Duodenal mucosa (tissue), 2 donors: Measurements from ENCODE around the gene PLA2G2E.

ENCODE experiments used
- H3K27ac ChIP-seq: one replicate; pipeline ENCODE4 v1.7.0; 2013; ENCODE audit warnings: low read depth, low read length
- H3K27me3 ChIP-seq, 2 donors: one replicate each; pipeline ENCODE4 v1.7.0; 2013; ENCODE audit warnings: low read length in 2 of 2, control low read depth in 1 of 2; ENCODE audit not compliant: insufficient read depth in 2 of 2, control insufficient read depth in 1 of 2
- H3K36me3 ChIP-seq, 2 donors: one replicate each; pipeline ENCODE4 v1.7.0; 2013; ENCODE audit warnings: low read length in 2 of 2, control low read depth in 1 of 2; ENCODE audit not compliant: insufficient read depth in 2 of 2, control insufficient read depth in 1 of 2
- H3K4me1 ChIP-seq, 2 donors: one replicate each; pipeline ENCODE4 v1.7.0; 2013; ENCODE audit warnings: low read length in 2 of 2, control low read depth in 1 of 2; ENCODE audit not compliant: insufficient read depth in 2 of 2, control insufficient read depth in 1 of 2
- H3K4me3 ChIP-seq, 2 donors: one replicate each; pipeline ENCODE4 v1.7.0; 2013; ENCODE audit warnings: low read length in 2 of 2, low read depth in 1 of 2
- H3K9ac ChIP-seq, 2 donors: one replicate each; pipeline ENCODE4 v1.7.0; 2013; ENCODE audit warnings: low read length in 2 of 2, low read depth in 1 of 2
- H3K9me3 ChIP-seq, 2 donors: one replicate each; pipeline ENCODE4 v1.7.0; 2013; ENCODE audit warnings: low read length in 2 of 2, control low read depth in 1 of 2; ENCODE audit not compliant: control insufficient read depth in 1 of 2

Gene PLA2G2E

GRCh38 chr1:19923137-19923952, at the start of gene PLA2G2E:
Gene PLA2G2E, minus strand, starts transcription at chr1:19923617. Its CDS starts 58 bp downstream, at chr1:19923559.
- Histone ChIP-seq H3K27me3 (no peaks in the 10 kb centered on the region), H3K9ac (no peak within 1 kb of the TSS), H3K4me1 (peaks cover 9% of the 10 kb centered on the region in 2 donors), H3K4me3 (no peak within 1 kb of the TSS), H3K27ac (no peak within 1 kb of the TSS), H3K36me3 (no peaks in the 10 kb centered on the region), H3K9me3 (no peaks in the 10 kb centered on the region)

GRCh38 chr1:19971664-19972063, 48.2 kb upstream of the PLA2G2E start:
- no peak overlapping the region for H3K4me3 ChIP-seq
- H3K4me1 ChIP-seq: peaks cover 0 to 8% of the 10 kb centered on the region in 2 donors
- H3K36me3 ChIP-seq: no peaks in the 10 kb centered on the region
- H3K9me3 ChIP-seq: no peaks in the 10 kb centered on the region
- no peaks in the 10 kb centered on the region for H3K27me3 ChIP-seq
- H3K27ac ChIP-seq: no peak overlapping the region
- H3K9ac ChIP-seq: no peak overlapping the region

- Histone ChIP-seq H3K9me3 (no peaks in the 10 kb centered on the region), H3K27ac (no peak overlapping the region), H3K4me1 (peaks cover 0 to 3% of the 10 kb centered on the region in 2 donors), H3K27me3 (no peaks in the 10 kb centered on the region), H3K4me3 (no peak overlapping the region), H3K9ac (no peak overlapping the region), H3K36me3 (no peaks in the 10 kb centered on the region)
These were observed 46.7 kb upstream of the PLA2G2E start for GRCh38 chr1:19969898-19970660.

- Histone ChIP-seq H3K27me3 (no peaks in the 10 kb centered on the region), H3K4me3 (no peak overlapping the region), H3K27ac (no peak overlapping the region), H3K4me1 (no peaks in the 10 kb centered on the region), H3K36me3 (no peaks in the 10 kb centered on the region), H3K9ac (no peak overlapping the region), H3K9me3 (no peaks in the 10 kb centered on the region)
These were observed 44.4 kb upstream of the PLA2G2E start for GRCh38 chr1:19967808-19968207.

GRCh38 chr1:19964542-19964941, 41.1 kb upstream of the PLA2G2E start:
- Histone ChIP-seq H3K9me3 (no peaks in the 10 kb centered on the region), H3K4me1 (no peaks in the 10 kb centered on the region), H3K9ac (no peak overlapping the region), H3K27me3 (no peaks in the 10 kb centered on the region), H3K27ac (no peak overlapping the region), H3K4me3 (no peak overlapping the region), H3K36me3 (no peaks in the 10 kb centered on the region)

GRCh38 chr1:19963636-19964035, 40.2 kb upstream of the PLA2G2E start:
- Histone ChIP-seq H3K27me3 (no peaks in the 10 kb centered on the region), H3K9ac (no peak overlapping the region), H3K9me3 (no peaks in the 10 kb centered on the region)

GRCh38 chr1:19960591-19960990, 37.2 kb upstream of the PLA2G2E start:
- Histone ChIP-seq H3K27me3 (no peaks in the 10 kb centered on the region), H3K4me1 (no peaks in the 10 kb centered on the region), H3K27ac (no peak overlapping the region), H3K36me3 (no peaks in the 10 kb centered on the region), H3K4me3 (no peak overlapping the region), H3K9ac (no peak overlapping the region), H3K9me3 (no peaks in the 10 kb centered on the region)

More at GRCh38 chr1:19963636-19964035, 40.2 kb upstream of the PLA2G2E start:
- Histone ChIP-seq H3K27ac (no peak overlapping the region), H3K4me1 (no peaks in the 10 kb centered on the region), H3K36me3 (no peaks in the 10 kb centered on the region), H3K4me3 (no peak overlapping the region)

GRCh38 chr1:19957779-19958178, 34.4 kb upstream of the PLA2G2E start:
- peaks cover 0 to 3% of the 10 kb centered on the region in 2 donors for H3K9me3 ChIP-seq
- no peaks in the 10 kb centered on the region for H3K27me3 ChIP-seq
- no peaks in the 10 kb centered on the region for H3K4me1 ChIP-seq
- H3K36me3 ChIP-seq: no peaks in the 10 kb centered on the region
- no peak overlapping the region for H3K9ac ChIP-seq
- no peak overlapping the region for H3K4me3 ChIP-seq
- no peak overlapping the region for H3K27ac ChIP-seq

- H3K9ac ChIP-seq: no peak overlapping the region
- H3K36me3 ChIP-seq: no peaks in the 10 kb centered on the region
- H3K27me3 ChIP-seq: no peaks in the 10 kb centered on the region
- H3K27ac ChIP-seq: no peak overlapping the region
- no peak overlapping the region for H3K4me3 ChIP-seq
- H3K9me3 ChIP-seq: peaks cover 0 to 3% of the 10 kb centered on the region in 2 donors
- no peaks in the 10 kb centered on the region for H3K4me1 ChIP-seq
These were observed 32.2 kb upstream of the PLA2G2E start for GRCh38 chr1:19955534-19956170.

GRCh38 chr1:19954059-19954458, 30.6 kb upstream of the PLA2G2E start:
- Histone ChIP-seq H3K9ac (no peak overlapping the region), H3K36me3 (no peaks in the 10 kb centered on the region), H3K9me3 (peaks cover 0 to 3% of the 10 kb centered on the region in 2 donors), H3K4me3 (no peak overlapping the region), H3K4me1 (no peaks in the 10 kb centered on the region), H3K27ac (no peak overlapping the region), H3K27me3 (peaks cover 0 to under 1% of the 10 kb centered on the region in 2 donors)
